GM18867 (cell line): ENCODE data around the gene CNTNAP2.
"Not testable (repeated sequence)": the region's sequence is repeated elsewhere in the genome, so short reads cannot be mapped to it uniquely, and the experiment has no call there.

Source experiments
- ATAC-seq: cut with Tn5 transposase; IDR thresholded peaks from one replicate; pipeline ENCODE4 v1.9.1; 2021; ENCODE audit warnings: mild to moderate bottlenecking, moderate library complexity; ENCODE audit not compliant: unreplicated experiment

The CNTNAP2 gene

DNA sequence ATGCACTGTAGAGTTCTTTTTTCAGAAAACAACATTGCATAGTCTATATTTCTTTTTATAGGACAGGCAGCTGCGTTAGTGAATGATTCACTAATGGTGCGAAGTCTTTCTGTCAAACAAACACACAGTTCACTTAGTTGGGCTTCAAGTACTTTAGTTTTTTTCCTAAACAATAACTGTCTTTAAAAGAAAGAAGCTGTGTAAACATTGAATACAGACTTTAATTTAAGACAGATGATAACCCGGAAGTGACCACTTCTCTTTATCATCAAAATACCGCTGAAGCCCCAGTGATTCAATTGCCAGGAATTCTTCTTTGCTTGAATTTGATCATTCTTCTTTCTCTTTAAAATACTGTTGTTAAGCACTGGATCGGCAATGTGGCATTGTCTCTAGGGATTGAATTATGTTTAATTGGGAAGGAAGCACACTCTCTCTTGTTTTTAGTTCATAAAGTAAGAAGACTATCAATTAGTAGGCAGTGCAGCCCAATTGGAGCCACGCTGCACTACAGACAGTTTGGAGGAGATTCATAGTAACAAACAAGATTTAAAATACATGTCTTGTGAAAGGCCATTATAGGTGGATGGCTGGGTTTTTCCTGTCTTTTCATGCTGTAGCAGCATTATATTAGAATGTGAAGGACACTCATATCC is 30.4 kb downstream of the CNTNAP2 start:
- ATAC-seq: no peak

DNA sequence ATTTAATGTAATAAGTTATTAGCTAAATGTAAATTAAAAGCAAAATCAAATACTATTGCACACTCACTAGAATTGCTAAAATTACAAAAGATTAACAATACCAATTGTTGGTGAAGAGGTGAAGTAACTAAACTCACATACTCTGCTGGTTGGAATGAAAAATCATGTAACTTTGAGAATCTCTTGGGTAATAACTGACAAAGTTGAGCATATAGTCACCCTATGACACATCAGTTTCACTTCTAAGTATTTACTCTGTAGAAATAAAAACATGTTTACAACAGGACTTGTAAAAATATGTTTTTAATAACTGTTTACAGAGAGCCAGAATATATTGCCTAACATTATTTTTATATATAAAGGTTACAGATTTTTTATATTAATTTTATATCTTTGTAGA is 33.6 kb downstream of the CNTNAP2 start:
- ATAC-seq: no peak

DNA sequence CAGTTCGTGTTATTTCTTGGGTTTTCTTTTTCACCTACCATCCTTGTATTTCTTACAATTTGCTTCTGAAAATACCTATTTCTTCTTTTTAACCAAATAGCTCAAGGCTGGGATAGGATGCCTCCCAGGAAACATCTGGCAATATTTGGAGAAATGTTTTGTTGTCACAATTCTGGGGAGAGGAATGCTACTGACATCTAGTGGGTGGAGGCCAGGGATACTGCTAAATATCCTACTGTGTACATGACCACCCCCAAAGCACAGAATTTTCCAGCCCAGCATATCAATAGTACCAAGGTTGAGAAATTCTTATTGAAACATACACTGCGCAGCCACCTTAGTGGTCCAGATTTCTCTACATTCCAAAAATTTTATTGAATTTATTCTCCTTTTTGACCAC is 55.5 kb downstream of the CNTNAP2 start:
- ATAC-seq: no peak

DNA sequence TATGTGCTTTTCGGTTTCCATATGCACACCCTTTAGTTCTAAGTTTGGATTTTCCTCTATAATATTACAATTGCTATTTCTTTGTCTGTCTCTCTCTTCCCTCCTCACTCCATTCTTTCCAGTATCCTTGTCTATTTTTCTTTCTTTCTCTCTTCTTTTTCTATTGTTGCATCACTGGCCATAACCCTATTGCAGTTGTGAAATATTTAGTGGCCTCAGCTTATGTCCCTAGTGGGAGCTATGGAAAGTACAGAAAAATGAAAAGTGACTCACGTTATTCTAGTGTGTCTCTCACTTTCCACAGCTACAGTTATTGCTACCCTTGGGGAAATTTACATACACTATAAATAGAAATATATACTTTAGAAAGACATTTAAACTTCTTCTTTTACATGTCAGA is 59.1 kb downstream of the CNTNAP2 start:
- no peak for ATAC-seq

DNA sequence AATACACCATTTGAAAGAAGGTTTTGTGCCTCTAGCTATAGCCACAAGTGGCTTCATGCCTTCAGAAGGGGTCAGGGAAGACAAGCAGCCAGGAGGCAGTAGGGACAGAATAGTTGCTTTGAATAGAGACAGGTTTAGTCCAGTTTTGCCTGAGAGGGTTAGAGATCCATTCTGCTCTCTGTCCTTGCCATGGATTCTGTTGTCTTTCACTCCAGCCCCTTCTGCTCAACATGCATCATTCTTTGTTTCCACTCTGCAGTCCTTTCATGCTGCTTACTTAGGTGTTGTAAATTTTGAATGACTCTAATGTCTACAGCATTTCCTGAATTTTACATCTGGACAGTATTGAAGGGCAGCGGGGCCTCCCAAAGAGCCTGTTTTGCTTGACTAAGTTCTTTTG is 60.3 kb downstream of the CNTNAP2 start:
- ATAC-seq: no peak

DNA sequence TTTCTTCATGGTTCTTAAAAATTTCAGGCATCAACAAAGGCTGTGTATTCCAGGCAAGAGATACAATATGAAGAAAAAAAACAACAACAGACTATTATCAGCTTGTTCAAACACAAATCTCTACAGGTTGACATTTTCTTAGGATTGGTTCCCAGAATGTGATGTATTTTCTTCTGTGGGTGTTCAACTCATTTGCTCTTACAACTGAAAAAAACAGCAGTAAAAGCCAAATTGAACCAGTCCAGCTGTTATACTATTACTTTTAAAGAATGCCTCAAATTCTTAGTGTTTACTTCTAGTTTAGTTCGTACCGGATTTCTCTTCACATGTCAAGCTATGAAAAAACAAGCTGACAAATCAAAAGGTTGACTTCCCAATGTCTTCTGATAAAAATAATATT is 60.7 kb downstream of the CNTNAP2 start:
- no peak for ATAC-seq

DNA sequence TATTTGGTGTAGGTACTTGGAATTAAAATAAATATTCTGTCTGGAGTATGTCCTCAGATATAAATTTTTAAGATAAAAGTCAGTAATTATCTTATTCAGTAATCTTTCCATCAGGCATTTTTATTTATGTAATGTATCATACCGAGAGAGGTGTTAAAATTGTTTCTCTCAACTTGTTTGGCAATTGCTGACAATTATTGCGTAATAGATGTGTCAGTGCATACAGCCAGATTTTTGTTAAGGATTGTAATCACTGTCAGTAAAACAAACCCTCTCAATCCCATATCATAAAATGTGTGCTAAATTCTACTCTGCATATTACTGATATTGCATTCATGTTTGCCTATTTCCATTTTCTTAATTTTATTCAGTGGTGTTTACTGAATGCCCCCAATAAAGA is 69.2 kb downstream of the CNTNAP2 start:
- ATAC-seq: no peak

DNA sequence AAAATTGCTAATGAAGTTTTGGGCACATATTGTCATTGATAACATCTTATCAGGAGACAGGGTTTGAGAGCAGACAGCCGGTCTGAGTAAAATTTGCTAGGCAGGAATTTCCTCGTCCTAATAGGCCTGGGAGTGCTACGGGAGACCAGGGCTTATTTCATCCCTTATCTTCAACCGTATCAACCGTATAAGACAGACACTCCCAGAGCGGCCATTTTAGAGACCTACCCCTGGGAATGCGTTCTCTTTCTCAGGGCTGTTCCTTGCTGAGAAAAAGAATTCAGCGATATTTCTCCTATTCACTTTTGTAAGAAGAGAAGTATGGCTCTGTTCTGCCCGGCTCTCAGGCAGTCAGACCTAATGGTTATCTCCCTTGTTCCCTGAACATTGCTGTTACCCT is 74.8 kb downstream of the CNTNAP2 start:
- not testable (repeated sequence) for ATAC-seq

DNA sequence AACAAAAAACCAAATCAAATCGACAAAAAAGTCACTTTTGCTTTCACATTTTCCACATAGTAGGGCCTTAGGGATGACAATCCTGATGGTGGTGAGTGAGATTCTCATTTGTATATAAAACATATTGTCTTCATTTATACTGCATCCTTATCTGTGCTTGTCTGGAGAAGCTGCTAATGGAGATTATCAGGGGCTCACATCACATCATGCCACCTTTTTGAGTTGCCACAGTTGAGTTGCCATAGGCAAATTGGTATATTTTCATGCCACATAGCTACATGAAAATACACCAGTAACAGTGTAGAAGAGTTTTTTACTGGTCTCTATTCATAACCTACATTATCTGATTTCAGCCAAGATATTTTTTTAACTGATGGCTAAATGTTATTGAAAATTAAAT is 85.3 kb downstream of the CNTNAP2 start:
- ATAC-seq: no peak

DNA sequence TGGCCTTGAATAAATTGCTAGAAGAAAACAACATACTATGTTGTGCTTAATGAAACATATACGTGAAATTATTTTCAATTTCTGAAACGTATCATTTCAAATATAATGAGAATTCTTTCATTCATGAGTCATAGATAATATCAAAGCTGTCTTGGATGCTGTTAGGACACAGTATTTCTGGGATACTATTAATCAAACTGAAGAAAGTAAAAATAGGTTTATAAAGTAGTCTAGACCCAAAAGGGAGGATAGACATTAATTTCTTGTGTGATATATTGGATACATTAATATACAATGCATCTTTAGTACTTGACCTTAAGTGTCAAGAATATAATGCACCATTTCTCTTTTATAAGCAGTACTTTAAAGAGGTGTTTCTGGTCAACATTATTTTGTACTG is 89.7 kb downstream of the CNTNAP2 start:
- ATAC-seq: no peak

DNA sequence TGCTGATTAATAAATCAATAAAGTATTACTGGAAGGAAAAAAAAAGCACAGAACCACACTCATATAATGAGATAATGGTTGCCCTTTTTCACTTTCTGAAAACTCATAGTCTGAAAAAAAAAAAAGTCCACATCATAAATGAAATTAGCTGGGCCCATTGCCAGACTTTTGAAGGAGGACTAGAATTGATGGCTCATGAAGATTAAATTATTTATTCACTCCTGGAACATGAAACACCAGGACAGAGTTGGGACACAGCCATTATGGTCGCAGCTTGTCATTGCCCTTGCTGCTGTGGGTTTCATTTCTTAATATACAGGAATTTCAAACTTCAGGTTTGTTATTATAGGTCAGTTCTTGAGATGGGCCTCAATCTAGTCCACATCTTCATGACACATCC is 91.9 kb downstream of the CNTNAP2 start:
- ATAC-seq: no peak

DNA sequence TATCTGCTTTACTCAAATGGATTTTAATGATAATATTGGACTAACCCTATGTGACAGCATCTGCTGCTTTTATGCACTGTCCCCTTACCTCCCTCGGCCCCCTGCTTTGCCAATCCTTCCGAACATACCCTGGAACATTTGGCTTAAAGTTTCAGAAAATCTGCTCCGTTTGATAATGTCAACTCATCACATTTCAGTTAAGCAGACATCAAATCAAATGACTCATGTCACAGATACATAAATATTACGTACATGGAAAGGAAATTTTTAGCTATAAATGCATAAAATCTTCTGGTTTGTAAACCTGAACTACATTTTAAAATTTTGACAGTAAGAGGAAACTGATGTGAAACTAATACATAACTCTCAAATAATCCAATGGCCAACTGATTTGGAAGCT is 98.2 kb downstream of the CNTNAP2 start:
- no peak for ATAC-seq

DNA sequence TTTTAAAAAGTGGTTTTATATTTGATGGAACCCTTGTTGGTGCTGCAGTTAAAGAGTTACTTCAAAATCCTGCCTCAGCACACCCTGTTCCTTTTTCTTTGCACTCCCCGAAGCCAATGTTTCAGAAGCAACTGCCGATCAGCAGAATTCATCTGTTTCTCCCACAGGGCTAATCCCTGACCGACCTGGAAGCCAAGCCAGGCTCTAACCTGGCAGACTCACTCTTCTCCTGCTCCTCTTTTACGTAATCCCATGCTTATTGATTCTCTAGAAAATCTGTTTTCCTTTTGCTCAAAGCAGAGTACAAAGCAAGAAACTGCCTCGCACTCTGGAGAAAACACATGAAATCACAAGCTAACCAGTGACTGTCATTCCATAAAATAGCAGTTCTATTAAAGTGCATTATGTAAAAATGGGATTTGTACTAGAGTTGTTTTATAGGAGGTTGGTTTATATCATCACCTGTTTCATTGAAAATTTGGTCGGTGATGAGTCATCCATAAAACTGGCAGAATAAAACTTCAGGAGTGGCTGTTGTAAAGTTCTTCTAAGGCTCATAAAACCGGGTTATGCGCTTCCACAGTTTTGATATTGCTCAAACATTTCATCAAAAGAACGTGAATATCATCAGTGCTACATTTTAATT is 99.9 kb downstream of the CNTNAP2 start:
- no peak for ATAC-seq

DNA sequence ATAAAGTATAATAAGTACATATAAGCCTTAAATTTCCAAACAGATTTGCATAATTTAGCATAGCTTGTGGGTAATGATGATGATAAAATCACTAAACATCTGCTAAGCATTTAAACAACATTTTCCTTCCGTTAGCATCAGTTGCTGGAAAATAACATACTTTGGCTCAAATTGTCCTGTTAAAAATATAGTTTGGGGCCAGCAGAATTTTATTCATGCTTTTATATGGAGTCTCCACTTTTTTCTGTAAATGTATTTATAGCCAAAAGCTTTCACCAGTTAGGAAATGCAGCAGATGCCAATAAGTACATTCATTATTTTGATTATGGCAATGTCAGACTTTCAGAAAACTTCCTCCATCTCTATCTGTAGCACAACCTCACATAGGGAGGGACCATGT is 107.2 kb downstream of the CNTNAP2 start:
- ATAC-seq: no peak

DNA sequence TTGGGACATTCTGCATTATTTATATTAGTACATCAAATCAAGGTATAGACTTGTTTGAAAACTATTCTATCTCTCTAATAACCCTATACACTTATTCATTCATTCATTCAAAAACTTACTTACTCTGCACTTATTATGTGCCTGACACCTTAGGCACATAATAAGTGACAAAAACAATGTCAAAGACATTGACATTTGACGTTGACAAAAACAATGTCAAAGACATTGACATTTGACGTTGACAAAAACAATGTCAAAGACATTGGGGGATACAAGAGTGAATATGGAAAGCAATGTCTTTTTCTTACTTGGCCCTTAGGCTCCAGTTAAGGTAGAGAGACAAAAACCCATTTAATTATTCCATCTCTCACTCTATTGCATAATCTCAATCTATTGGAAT is 116.0 kb downstream of the CNTNAP2 start:
- no peak for ATAC-seq

DNA sequence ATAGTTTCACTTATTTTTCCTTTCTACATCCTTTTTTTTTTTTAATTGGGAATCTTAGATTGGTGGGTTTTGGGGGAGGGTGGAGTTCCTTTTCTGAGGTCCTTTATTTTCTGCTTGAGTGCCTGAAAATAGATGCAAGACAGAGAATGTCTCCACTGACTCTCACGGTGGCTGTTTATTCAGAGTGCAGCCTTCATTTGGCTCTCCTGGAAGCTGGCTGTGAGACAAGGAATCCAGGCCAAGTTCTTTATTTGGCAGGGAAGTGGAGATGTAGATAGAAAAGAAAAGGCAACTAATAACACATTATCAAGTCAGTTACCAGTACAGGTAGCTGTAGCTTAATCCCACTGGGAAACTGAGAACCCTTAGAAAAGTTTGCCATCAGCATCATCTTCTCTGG is 118.6 kb downstream of the CNTNAP2 start:
- no peak for ATAC-seq

DNA sequence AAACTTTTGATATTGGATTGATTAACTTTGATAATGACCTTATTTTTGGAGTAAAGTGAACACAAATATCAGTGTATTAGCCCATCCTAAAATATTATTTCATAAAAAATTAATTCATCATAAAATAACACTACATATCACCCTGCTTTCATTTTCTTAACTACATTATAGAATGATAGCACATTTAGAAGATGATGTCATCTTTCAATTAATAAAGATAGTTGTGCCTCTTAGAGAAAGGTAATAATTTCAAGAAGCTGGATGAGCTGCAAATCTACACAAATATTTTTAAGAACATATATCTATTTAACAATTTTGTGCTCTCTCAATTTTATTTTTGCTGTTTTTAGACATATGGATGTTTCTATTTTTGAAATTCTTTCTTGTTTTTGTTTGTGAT is 126.1 kb downstream of the CNTNAP2 start:
- no peak for ATAC-seq

DNA sequence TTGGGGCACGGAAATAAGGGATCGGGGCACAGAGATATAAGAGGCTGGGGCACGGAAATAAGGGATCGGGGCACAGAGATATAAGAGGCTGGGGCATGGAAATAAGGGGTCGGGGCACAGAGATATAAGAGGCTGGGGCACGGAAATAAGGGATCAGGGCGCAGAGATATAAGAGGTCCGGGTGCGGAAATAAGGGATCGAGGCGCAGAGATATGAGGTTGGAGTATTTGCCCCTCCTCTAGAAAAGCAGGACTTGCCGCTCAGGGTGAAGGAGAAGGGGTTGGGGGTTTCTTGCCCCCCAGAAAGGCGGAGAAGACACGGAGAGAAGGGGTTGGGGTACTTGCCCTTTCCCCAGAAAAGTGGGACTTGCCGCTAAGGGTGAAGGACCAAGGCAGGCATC is 131.4 kb downstream of the CNTNAP2 start:
- not testable (repeated sequence) for ATAC-seq

DNA sequence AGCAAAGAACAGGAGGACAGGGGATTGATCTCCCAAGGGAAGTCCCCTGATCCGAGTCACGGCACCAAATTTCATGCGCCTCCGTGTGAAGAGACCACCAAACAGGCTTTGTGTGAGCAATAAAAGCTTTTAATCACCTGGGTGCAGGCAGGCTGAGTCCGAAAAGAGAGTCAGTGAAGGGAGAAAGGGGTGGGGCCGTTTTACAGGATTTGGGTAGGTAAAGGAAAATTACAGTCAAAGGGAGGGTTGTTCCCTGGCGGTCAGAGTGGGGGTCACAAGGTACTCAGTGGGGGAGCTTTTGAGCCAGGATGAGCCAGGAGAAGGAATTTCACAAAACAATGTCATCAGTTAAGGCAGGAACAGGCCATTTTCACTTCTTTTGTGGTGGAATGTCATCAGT is 132.1 kb downstream of the CNTNAP2 start:
- not testable (repeated sequence) for ATAC-seq

DNA sequence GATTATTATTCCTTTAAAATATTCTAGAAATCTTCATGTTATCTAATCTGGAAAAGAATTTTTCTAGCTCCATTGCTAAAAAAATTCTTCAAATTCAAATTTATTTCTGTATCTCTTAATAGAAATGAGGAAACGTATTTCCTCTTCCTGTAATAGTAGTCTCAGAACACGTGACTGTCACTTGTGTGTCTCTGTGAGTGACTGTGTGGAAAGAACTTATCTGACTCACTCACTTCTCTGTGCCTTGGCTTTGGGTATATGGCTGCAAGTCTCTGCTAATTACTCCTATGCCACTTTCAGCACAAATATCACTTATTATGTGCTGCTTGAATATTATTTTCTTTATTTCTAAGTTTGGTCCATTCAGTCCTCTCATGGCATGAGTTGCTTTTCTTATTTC is 132.7 kb downstream of the CNTNAP2 start:
- ATAC-seq: no peak

DNA sequence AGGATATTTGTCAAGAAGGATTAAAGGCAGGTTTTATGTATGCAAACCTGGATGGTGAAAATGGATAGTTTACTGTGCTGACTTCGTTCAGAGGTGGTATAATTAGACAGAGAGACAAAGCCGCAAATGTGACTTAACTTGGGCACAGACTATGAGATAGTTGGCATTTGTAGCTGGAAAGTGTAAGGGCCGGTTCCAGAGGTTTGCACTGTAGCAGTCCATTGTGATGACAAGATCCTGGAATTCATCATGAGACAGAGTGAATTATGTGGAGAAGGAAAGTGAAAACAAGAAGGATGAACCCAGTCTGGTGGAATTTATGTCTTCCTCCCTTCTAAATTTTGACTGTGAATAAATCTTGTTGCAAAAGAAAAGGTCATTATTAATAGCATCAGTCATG is 139.0 kb downstream of the CNTNAP2 start:
- no peak for ATAC-seq

DNA sequence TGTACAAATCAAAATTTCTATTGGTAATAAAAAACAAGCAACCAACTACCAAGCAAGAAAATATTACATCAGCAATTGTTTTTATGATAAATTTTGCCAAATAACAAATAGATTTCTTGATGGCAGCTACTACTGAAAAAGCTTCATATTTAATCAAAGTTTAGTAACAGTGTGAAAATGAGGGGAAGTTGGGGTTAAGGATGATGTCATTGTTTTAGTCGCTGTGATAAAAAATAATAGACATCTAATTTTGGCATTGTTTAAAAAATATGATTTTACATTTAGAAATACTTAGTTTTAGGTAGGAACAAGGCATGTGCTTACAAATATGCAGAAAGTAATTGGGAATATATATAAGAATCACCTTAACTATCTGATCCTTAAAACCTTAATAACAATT is 145.9 kb downstream of the CNTNAP2 start:
- no peak for ATAC-seq

DNA sequence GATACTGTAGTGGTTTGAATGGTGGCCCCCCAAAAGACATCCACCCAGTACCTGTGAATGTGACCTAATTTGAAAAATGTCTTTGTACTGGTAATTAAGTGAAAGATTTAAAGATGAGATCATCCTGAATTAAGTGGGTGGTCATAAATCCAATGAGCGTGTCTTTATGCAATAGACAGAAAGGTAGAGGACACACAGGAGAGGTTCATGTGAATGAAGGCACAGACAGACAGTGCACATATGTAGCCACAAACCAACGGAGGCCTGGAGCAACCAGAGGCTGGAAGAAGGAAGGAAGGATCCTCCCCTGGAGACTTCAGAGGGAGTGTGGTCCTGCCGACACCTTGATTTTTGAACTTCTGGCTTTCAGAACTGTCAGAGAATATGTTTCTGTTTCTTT is 160.3 kb downstream of the CNTNAP2 start:
- ATAC-seq: no peak
